Measurements from ENCODE around the gene RMND1.

- TF ChIP-seq TRIM24 (CRISPR knock-in tag; IDR thresholded peaks at IDR 0.05), result no peak
- no peak for TF ChIP-seq GRHL1 (CRISPR knock-in tag; conservative IDR thresholded peaks at IDR 0.05)
- TF ChIP-seq, protein P1, sequence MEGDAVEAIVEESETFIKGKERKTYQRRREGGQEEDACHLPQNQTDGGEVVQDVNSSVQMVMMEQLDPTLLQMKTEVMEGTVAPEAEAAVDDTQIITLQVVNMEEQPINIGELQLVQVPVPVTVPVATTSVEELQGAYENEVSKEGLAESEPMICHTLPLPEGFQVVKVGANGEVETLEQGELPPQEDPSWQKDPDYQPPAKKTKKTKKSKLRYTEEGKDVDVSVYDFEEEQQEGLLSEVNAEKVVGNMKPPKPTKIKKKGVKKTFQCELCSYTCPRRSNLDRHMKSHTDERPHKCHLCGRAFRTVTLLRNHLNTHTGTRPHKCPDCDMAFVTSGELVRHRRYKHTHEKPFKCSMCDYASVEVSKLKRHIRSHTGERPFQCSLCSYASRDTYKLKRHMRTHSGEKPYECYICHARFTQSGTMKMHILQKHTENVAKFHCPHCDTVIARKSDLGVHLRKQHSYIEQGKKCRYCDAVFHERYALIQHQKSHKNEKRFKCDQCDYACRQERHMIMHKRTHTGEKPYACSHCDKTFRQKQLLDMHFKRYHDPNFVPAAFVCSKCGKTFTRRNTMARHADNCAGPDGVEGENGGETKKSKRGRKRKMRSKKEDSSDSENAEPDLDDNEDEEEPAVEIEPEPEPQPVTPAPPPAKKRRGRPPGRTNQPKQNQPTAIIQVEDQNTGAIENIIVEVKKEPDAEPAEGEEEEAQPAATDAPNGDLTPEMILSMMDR (CRISPR knock-in tag; IDR thresholded peaks at IDR 0.05), result no peak
- TF ChIP-seq SAP130 (CRISPR knock-in tag; IDR thresholded peaks at IDR 0.05; ENCODE audit: low read depth), result no peak
- no peak for TF ChIP-seq SIN3A (IDR thresholded peaks at IDR 0.05; ENCODE audit: borderline replicate concordance, low read depth, low read length)
- TF ChIP-seq HCFC1 (IDR thresholded peaks at IDR 0.05; ENCODE audit: low read depth, low read length), result no peak
- TF ChIP-seq, protein P2, sequence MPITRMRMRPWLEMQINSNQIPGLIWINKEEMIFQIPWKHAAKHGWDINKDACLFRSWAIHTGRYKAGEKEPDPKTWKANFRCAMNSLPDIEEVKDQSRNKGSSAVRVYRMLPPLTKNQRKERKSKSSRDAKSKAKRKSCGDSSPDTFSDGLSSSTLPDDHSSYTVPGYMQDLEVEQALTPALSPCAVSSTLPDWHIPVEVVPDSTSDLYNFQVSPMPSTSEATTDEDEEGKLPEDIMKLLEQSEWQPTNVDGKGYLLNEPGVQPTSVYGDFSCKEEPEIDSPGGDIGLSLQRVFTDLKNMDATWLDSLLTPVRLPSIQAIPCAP (CRISPR knock-in tag; IDR thresholded peaks at IDR 0.05; ENCODE audit: low read depth), result no peak
Measured at GRCh38 chr6:151380848-151381205, 71.1 kb downstream of the RMND1 start.

Measured in HepG2 (cell line).